Osteocyte (in vitro differentiated cells): ENCODE measurements around the gene SPDYA. TPM values are rescaled to one million over a fixed set of nuclear protein-coding genes. Genes with fewer than 3 reads are reported as not detected.

Source experiments
- DNase-seq: peaks from one replicate; pipeline ENCODE4 v3.0.0; 2021; ENCODE audit warnings: mixed read lengths; ENCODE audit not compliant: unreplicated experiment; ENCODE audit errors: extremely low spot score
- H3K27ac Mint-ChIP-seq: one replicate; pipeline ENCODE4 v1.8.0; 2021; ENCODE audit warnings: mild to moderate bottlenecking, mixed read lengths; ENCODE audit not compliant: unreplicated experiment
- H3K27me3 Mint-ChIP-seq: one replicate; pipeline ENCODE4 v1.8.0; 2021; ENCODE audit warnings: mixed read lengths; ENCODE audit not compliant: unreplicated experiment
- H3K36me3 Mint-ChIP-seq: one replicate; pipeline ENCODE4 v1.8.0; 2021; ENCODE audit warnings: mixed read lengths; ENCODE audit not compliant: unreplicated experiment
- H3K4me1 Mint-ChIP-seq: one replicate; pipeline ENCODE4 v1.8.0; 2021; ENCODE audit warnings: mixed read lengths; ENCODE audit not compliant: unreplicated experiment
- H3K4me3 Mint-ChIP-seq: one replicate; pipeline ENCODE4 v1.8.0; 2021; ENCODE audit warnings: mild to moderate bottlenecking, moderate library complexity, mixed read lengths; ENCODE audit not compliant: unreplicated experiment
- H3K9me3 Mint-ChIP-seq: one replicate; pipeline ENCODE4 v1.8.0; 2021; ENCODE audit warnings: mixed read lengths; ENCODE audit not compliant: unreplicated experiment
- total RNA-seq: library from RNA; stranded (reverse); gene quantifications from 2 replicates; pipeline ENCODE4 v1.2.1, GENCODE V29; 2021
- TF ChIP-seq, protein P1 (sequence below): fragments of 200-600 bp; sonication (generic); IDR thresholded peaks from 2 replicates; pipeline ENCODE4 v1.5.0; 2021; ENCODE audit warnings: antibody characterized with exemption, mild to moderate bottlenecking, moderate library complexity

The SPDYA gene
- total RNA-seq, 1 donor from 2014 or later, result 0.62 TPM

DNA sequence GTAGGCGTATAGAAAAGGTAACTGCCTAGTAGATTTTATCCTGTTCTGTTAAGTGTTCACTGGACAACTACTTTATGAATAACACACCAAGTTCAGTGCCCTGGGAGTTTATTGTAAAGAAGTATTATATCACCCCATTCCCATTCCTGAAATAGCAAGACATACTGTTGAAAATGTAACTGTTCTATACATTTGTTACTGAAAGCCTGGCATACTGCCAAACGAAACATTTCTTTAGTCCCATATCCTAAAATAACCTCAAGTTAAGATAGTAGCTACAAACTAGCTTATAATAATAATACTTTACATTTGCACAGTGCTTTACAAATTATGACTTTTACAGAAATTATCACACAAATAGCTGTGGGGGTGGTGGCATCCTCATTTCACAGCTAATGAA lies 25.1 kb downstream of the SPDYA start:
- H3K9me3 Mint-ChIP-seq, result no peaks in the 10 kb centered on the region
- peak overlapping the region; percentile 6 for H3K27ac Mint-ChIP-seq
- H3K4me3 Mint-ChIP-seq, result no peak overlapping the region
- H3K4me1 Mint-ChIP-seq, result peaks cover 10% of the 10 kb centered on the region
- H3K36me3 Mint-ChIP-seq, result no peaks in the 10 kb centered on the region
- no peak for DNase-seq
- H3K27me3 Mint-ChIP-seq, result no peaks in the 10 kb centered on the region
- TF ChIP-seq, protein P1, sequence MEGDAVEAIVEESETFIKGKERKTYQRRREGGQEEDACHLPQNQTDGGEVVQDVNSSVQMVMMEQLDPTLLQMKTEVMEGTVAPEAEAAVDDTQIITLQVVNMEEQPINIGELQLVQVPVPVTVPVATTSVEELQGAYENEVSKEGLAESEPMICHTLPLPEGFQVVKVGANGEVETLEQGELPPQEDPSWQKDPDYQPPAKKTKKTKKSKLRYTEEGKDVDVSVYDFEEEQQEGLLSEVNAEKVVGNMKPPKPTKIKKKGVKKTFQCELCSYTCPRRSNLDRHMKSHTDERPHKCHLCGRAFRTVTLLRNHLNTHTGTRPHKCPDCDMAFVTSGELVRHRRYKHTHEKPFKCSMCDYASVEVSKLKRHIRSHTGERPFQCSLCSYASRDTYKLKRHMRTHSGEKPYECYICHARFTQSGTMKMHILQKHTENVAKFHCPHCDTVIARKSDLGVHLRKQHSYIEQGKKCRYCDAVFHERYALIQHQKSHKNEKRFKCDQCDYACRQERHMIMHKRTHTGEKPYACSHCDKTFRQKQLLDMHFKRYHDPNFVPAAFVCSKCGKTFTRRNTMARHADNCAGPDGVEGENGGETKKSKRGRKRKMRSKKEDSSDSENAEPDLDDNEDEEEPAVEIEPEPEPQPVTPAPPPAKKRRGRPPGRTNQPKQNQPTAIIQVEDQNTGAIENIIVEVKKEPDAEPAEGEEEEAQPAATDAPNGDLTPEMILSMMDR, result no peak

DNA sequence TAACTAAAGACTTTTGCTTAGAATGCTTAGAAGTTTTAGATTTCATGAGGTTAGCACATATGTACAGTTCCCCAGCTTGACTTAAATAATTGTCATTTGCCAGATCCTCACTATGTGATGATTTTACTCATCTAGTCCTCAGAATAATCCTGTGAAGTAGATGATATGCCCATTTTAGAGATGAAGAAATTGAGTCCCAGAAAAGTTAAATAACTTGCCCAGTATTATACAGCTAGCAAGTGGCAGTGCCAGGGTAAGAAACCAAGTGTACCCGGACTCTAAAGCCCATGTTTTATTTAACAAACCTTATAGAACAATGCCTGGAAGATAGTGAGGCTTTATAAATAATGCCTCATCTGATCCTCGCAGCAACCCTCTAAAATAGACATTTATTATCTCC lies 28.3 kb downstream of the SPDYA start:
- no peaks in the 10 kb centered on the region for H3K27me3 Mint-ChIP-seq
- H3K27ac Mint-ChIP-seq, result no peak overlapping the region
- TF ChIP-seq, protein P1, result no peak
- no peaks in the 10 kb centered on the region for H3K9me3 Mint-ChIP-seq
- no peak overlapping the region for H3K4me3 Mint-ChIP-seq
- no peaks in the 10 kb centered on the region for H3K36me3 Mint-ChIP-seq
- peaks cover 10% of the 10 kb centered on the region for H3K4me1 Mint-ChIP-seq
- no peak for DNase-seq

DNA sequence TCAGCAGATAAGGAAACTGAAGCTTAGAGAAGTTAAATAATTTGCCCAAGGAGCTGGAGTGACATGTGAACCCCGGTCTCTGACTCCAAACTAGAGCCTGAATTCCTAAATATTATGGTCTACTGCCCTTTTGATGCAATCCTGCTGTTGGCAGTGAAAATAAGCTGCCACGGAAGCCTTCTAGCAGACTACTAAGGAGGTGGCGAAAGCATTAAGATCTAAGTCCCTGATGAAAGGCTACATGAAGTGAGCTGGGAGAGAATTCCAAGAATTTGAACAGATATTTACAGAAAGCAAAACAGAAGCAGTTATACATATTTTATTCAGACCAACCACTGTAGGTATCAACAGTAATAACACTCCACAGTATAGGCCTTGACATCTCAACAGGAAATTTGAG lies 31.4 kb downstream of the SPDYA start:
- Mint-ChIP-seq H3K36me3 (peaks cover 7% of the 10 kb centered on the region), H3K4me1 (no peaks in the 10 kb centered on the region), H3K27me3 (no peaks in the 10 kb centered on the region), H3K27ac (no peak overlapping the region), H3K4me3 (no peak overlapping the region), H3K9me3 (no peaks in the 10 kb centered on the region)
- DNase-seq, result no peak
- TF ChIP-seq, protein P1, result no peak

DNA sequence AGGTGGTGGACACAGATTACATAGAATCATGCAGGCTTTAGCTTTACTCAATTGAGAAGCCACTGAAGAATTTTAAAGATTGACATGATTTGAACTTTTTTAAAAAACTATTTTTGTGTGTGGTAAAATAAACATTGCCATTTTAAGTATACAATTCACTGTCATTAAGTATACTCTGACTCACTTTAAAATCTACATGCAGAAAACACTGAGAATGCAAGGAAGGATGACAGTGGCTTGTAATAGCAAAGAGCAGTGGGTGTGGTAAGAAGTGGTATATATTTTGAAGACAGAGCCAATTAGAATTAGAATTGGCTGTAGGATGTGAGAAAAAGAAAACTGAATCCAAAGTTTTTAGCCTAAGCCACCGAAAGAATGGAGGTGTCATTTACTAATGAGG lies 44.6 kb downstream of the SPDYA start:
- TF ChIP-seq, protein P1, result no peak
- no peak for DNase-seq

DNA sequence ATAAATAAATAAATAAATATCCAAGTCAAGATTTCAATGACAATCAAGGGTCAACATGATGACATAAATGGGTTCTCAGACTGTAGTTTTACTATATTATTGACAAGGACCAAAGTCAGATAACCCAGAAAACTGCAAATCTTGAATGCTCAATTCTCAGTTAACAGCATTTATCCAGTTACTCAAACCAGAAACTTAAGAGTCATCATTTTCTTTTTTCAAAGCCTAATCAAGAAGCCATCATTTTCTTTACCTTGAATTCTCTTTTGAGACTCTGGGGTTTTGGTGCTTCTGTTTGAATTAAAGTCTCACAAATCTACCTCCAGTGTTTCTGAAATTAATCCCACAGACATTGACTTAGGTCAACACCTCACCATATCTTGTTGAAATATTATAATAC lies 45.3 kb downstream of the SPDYA start:
- Mint-ChIP-seq H3K9me3 (no peaks in the 10 kb centered on the region), H3K27me3 (no peaks in the 10 kb centered on the region), H3K4me1 (peaks cover 7% of the 10 kb centered on the region), H3K27ac (no peak overlapping the region), H3K36me3 (peaks cover 12% of the 10 kb centered on the region), H3K4me3 (no peak overlapping the region)
- DNase-seq, result no peak
- TF ChIP-seq, protein P1, result no peak

More for the DNA sequence above, 44.6 kb downstream of the SPDYA start:
- Mint-ChIP-seq H3K9me3 (no peaks in the 10 kb centered on the region), H3K4me1 (peaks cover 7% of the 10 kb centered on the region), H3K36me3 (peaks cover 4% of the 10 kb centered on the region), H3K27me3 (no peaks in the 10 kb centered on the region), H3K4me3 (no peak overlapping the region), H3K27ac (no peak overlapping the region)
